SKM-1 (cell line): ENCODE results near the gene PBX3.

Experiments used
- DNase-seq: peaks from one replicate; lab custom pipeline; 2025; ENCODE audit not compliant: unreplicated experiment; lab: John Stamatoyannopoulos, UW

Gene PBX3

DNA sequence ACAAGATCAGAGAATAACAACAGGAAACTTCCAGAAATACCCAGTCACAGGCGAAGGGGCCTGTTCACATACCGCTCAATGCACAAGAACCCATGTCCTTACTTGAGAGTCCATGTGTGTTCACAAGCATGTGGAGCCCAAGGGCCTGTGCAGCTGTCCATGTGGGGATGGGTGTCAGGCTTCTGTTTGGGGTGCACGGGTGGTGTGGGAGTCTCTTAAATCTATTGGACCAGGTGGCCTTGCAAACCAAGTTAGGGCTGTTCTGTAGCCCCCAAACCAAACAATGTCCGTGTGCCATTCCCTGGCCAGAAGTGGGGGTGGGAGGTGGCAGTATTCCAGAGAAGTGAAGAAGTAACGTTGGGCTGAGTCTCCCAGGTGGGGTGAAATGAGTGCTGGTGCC is 222.3 kb downstream of the PBX3 start:
- no peak for DNase-seq

DNA sequence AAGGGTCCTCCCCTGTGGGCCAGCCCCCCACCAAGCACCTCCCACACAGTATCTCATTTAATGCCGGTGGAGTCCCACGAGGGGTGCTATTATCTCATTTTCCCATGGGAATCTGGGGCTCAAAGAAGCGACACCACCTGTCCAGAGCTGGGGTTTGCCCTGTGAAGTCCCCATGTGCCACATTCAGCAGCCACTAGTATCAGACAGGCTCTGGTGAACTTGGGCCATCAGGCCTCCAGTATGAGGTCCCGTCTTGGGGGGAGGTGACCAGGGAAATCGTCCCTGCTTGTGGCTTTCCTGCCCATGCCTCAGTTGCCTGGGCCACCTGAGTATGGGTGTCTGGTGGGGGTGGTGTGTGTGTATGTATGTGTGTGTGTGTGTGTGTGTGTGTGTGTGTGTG is 222.7 kb downstream of the PBX3 start:
- no peak for DNase-seq

DNA sequence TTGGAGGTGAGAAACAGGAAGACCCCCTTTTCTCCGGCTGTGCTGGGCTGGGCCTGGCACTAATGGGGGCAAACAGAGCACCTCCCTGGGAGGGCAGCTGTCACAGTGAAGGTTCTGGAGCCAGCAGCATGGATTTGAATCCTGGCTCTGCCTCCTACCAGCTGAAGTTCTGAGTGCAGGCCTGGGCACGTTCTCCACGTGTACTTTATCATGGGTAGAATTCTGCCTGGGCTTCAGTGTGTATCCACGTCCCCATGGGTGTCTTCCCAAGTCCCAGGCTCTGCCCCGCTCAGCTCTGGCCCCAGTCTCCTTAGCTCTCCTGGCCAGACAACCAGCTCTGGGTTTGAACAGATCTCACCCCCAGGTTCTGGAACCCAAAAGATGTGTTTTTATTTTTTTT is 223.2 kb downstream of the PBX3 start:
- no peak for DNase-seq

- DNase-seq = no peak
Measured at GRCh38 chr9:125971050-125971449, 223.9 kb downstream of the PBX3 start.

GRCh38 chr9:125972012-125972729 is 225.0 kb downstream of the PBX3 start:
- no peak for DNase-seq

GRCh38 chr9:125973547-125973946 is 226.4 kb downstream of the PBX3 start:
- no peak for DNase-seq

GRCh38 chr9:125974705-125975104 is 227.5 kb downstream of the PBX3 start:
- no peak for DNase-seq

GRCh38 chr9:125977223-125977622 is 230.1 kb downstream of the PBX3 start:
- DNase-seq = no peak

DNA sequence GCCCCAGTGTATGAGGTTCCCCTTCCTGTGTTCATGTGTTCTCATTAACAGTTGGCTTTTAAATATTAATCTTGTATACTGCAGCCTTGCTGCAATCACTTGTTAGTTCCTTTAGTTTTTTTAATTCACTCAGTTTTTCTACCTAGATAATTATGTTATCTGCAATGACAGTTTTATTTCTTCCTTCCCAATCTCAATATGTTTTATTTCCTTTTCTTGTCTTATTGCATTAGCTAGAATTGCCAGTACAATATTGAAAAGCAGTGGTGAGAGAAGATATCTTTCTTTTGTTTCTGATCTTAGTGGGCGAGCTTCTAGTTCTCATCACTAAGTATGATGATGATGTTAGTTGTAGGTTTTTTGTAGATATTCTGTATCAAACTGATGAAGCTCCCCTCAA is 232.2 kb downstream of the PBX3 start:
- DNase-seq = no peak

GRCh38 chr9:125982798-125983406 is 235.7 kb downstream of the PBX3 start:
- no peak for DNase-seq

GRCh38 chr9:125983681-125984080 is 236.5 kb downstream of the PBX3 start:
- no peak for DNase-seq

DNA sequence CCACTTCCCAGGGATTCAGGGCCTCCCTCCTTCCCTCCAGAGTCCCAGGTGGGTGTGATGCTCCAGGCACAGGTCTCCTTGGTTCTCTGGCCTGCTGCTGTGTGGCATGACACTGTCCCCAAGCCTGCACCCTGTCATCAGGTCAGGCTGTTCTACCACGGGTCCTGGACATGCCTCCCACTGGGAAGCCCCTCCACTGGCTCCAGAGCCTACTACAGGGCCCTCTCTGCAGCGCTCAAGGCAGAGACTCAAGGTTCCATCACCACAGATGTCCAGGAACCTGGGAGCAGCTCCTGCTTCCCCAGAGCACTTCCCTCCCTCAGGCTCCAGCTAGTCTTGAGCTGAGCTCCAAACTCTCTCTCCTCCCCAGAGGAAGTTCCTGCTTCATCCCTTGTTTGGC is 237.3 kb downstream of the PBX3 start:
- no peak for DNase-seq

- no peak for DNase-seq
Measured at GRCh38 chr9:125985142-125985997, 238.2 kb downstream of the PBX3 start.

- DNase-seq = no peak
Measured at GRCh38 chr9:125985998-125986655, 239.0 kb downstream of the PBX3 start.

GRCh38 chr9:125986966-125987365 is 239.8 kb downstream of the PBX3 start:
- DNase-seq = no peak

GRCh38 chr9:125987420-125987819 is 240.2 kb downstream of the PBX3 start:
- no peak for DNase-seq

DNA sequence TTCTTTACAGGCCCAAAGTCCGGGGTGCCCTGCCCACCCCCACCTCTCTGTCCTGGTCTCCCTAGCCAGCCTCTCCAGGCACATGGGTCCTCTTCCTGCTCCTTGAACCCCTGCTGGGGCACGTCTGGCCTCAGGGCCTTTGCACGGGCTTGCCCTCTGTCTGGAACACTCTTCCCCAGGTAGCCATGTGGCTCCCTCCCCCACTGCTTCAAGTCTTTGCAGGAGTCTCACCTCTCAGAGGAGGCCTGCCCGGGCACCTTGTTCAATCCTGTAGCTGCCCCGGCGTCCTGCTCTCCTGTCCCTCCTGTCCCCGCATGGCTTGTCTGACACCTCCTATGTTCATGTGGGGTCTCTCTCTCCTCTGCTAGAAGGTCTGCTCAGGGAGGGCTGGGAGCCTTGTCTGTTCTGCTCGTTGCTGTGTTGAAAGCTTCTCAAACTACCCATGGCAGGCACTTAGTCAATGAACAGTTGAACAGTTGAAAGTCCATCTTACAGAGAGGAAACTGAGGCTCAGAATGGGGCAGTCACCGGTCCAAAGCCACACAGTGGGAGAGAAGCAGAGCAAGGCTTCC is 241.4 kb downstream of the PBX3 start:
- no peak for DNase-seq

GRCh38 chr9:125989090-125989501 is 241.9 kb downstream of the PBX3 start:
- no peak for DNase-seq

- DNase-seq = no peak
Measured at GRCh38 chr9:125989524-125990180, 242.5 kb downstream of the PBX3 start.

GRCh38 chr9:125990186-125990792 is 243.1 kb downstream of the PBX3 start:
- DNase-seq = no peak
